H1 (cell line): ENCODE data around the gene ULK1. TPM values are rescaled to one million over a fixed set of nuclear protein-coding genes. Genes with fewer than 3 reads are reported as not detected.

Source experiments
- CTCF ChIA-PET: fragments of 300-600 bp; sonication (Branson Sonifier 250); formaldehyde crosslinking; loops from one replicate; lab custom pipeline; 2021; ENCODE audit not compliant: partially characterized antibody; lab: Charles Lee
- POLR2A ChIA-PET: fragments of 300-600 bp; sonication (Branson Sonifier 250); formaldehyde crosslinking; loops from one replicate; lab custom pipeline; 2021; ENCODE audit warnings: inconsistent platforms; ENCODE audit not compliant: partially characterized antibody; lab: Charles Lee
- DNase-seq, 2 experiments: peaks; one replicate each; pipeline versions ENCODE4 v3.0.0 to v3.0.0-alpha.2; 2010 to 2022; ENCODE audit warnings: low spot score in 2 of 2, low read depth in 1 of 2, mixed read lengths in 1 of 2
- FAIRE-seq: peaks from 2 replicates; lab custom pipeline; 2011; peaks lifted over from hg19 to GRCh38; lab: Jason Lieb, UNC
- H2AFZ ChIP-seq: 2 replicates; pipeline ENCODE4 v1.8.1; 2012; ENCODE audit warnings: low read length, inconsistent platforms
- H2AK5ac ChIP-seq: 2 replicates; pipeline ENCODE4 v1.6.1; 2013; ENCODE audit warnings: low read depth, low read length
- H2BK120ac ChIP-seq: replicated peaks from 2 replicates; pipeline ENCODE3; 2013; ENCODE audit warnings: low read depth, low read length, inconsistent platforms
- H2BK12ac ChIP-seq: 2 replicates; pipeline ENCODE4 v1.6.1; 2013; ENCODE audit warnings: low read depth, low read length
- H2BK15ac ChIP-seq: 2 replicates; pipeline ENCODE4 v1.6.1; 2013; ENCODE audit warnings: low read length
- H2BK20ac ChIP-seq: 2 replicates; pipeline ENCODE4 v1.6.1; 2013; ENCODE audit warnings: low read length
- H2BK5ac ChIP-seq: 2 replicates; pipeline ENCODE4 v1.6.1; 2013; ENCODE audit warnings: low read depth, low read length
- H3K14ac ChIP-seq: 2 replicates; pipeline ENCODE4 v1.6.1; 2013; ENCODE audit warnings: inconsistent platforms; ENCODE audit not compliant: insufficient read length
- H3K18ac ChIP-seq: 2 replicates; pipeline ENCODE4 v1.6.1; 2013; ENCODE audit warnings: low read length; ENCODE audit errors: extremely low read depth
- H3K23ac ChIP-seq: 2 replicates; pipeline ENCODE4 v1.6.1; 2013; ENCODE audit warnings: inconsistent platforms; ENCODE audit not compliant: insufficient read length
- H3K23me2 ChIP-seq: 2 replicates; pipeline ENCODE4 v1.6.1; 2013; ENCODE audit warnings: low read depth, low read length
- H3K27ac ChIP-seq: 2 replicates; pipeline ENCODE4 v1.6.1; 2011; ENCODE audit warnings: low read depth, low read length, inconsistent platforms
- H3K27me3 ChIP-seq, 4 experiments: replicated peaks in 1 of 4; 1 replicate in 1 of 4; 2 replicates in 3 of 4; pipeline versions ENCODE4 v1.6.1 to v1.8.1; 2011 to 2013; ENCODE audit warnings: low read length in 3 of 4, mild to moderate bottlenecking in 3 of 4, inconsistent platforms in 2 of 4, mixed read lengths in 2 of 4, moderate library complexity in 1 of 4; ENCODE audit not compliant: control insufficient read depth in 3 of 4, insufficient read depth in 3 of 4; ENCODE audit errors: extremely low read depth in 1 of 4
- H3K36me3 ChIP-seq, 4 experiments: 2 replicates each; pipeline versions ENCODE4 v1.6.1 to v1.8.1; 2011 to 2013; ENCODE audit warnings: mild to moderate bottlenecking in 4 of 4, low read length in 3 of 4, moderate library complexity in 2 of 4, control low read depth in 1 of 4, inconsistent platforms in 1 of 4; ENCODE audit not compliant: insufficient read depth in 4 of 4, control insufficient read depth in 2 of 4
- H3K4ac ChIP-seq: replicated peaks from 2 replicates; pipeline ENCODE3; 2013; ENCODE audit warnings: low read length, low read depth, mixed read lengths, inconsistent platforms; ENCODE audit not compliant: insufficient read length
- H3K4me1 ChIP-seq, 4 experiments: replicated peaks in 1 of 4; 1 replicate in 1 of 4; 2 replicates in 3 of 4; pipeline versions ENCODE4 v1.6.1 to v1.8.1; 2011 to 2013; ENCODE audit warnings: low read length in 3 of 4, inconsistent platforms in 2 of 4, mixed read lengths in 1 of 4; ENCODE audit not compliant: insufficient read depth in 4 of 4, control insufficient read depth in 3 of 4
- H3K4me2 ChIP-seq, 2 experiments: 2 replicates each; pipeline versions ENCODE4 v1.6.1 to v1.8.1; 2011 to 2013; ENCODE audit warnings: low read depth in 2 of 2, low read length in 2 of 2, control low read depth in 1 of 2, inconsistent platforms in 1 of 2, mild to moderate bottlenecking in 1 of 2; ENCODE audit not compliant: insufficient read depth in 1 of 2
- H3K4me3 ChIP-seq, 4 experiments: fragments of 200-600, 300-600 bp in 1 of 4; sonication (generic), shearing (Covaris generic), sonication (Bioruptor Twin) in 1 of 4; 2 replicates each; pipeline versions ENCODE4 v1.5.1 to v1.8.1; 2011 to 2016; ENCODE audit warnings: low read length in 4 of 4, low read depth in 3 of 4, control low read depth in 2 of 4, inconsistent platforms in 2 of 4, mild to moderate bottlenecking in 2 of 4, mixed read lengths in 1 of 4, moderate library complexity in 1 of 4; ENCODE audit not compliant: insufficient read depth in 2 of 4; ENCODE audit errors: extremely low read depth in 1 of 4
- H3K56ac ChIP-seq: replicated peaks from 2 replicates; pipeline ENCODE3; 2013; ENCODE audit warnings: low read depth, mild to moderate bottlenecking, mixed read lengths, low read length, inconsistent platforms; ENCODE audit not compliant: insufficient read length
- H3K79me1 ChIP-seq: 2 replicates; pipeline ENCODE4 v1.6.1; 2013; ENCODE audit warnings: low read depth, low read length, control low read depth
- H3K79me2 ChIP-seq, 2 experiments: 2 replicates each; pipeline versions ENCODE4 v1.6.1 to v1.8.1; 2012 to 2013; ENCODE audit warnings: low read length in 2 of 2, mild to moderate bottlenecking in 2 of 2, inconsistent platforms in 1 of 2; ENCODE audit not compliant: insufficient read depth in 2 of 2, control insufficient read depth in 1 of 2
- H3K9ac ChIP-seq, 4 experiments: replicated peaks in 1 of 4; 1 replicate in 1 of 4; 2 replicates in 3 of 4; pipeline versions ENCODE4 v1.6.1 to v1.8.1; 2011 to 2013; ENCODE audit warnings: low read depth in 3 of 4, low read length in 3 of 4, control low read depth in 2 of 4, mild to moderate bottlenecking in 2 of 4, moderate library complexity in 2 of 4, inconsistent platforms in 1 of 4; ENCODE audit errors: extremely low read depth in 1 of 4
- H3K9me3 ChIP-seq, 2 experiments: 2 replicates each; pipeline versions ENCODE4 v1.6.1 to v1.8.1; 2012 to 2013; ENCODE audit warnings: mild to moderate bottlenecking in 2 of 2, moderate library complexity in 2 of 2, control low read depth in 1 of 2, inconsistent platforms in 1 of 2, low read depth in 1 of 2, low read length in 1 of 2, mixed read lengths in 1 of 2; ENCODE audit not compliant: insufficient read depth in 2 of 2
- H4K20me1 ChIP-seq, 2 experiments: replicated peaks in 1 of 2; 2 replicates each; pipeline versions ENCODE3 to v1.8.1; 2011 to 2013; ENCODE audit warnings: inconsistent platforms in 2 of 2, low read length in 2 of 2, mild to moderate bottlenecking in 1 of 2; ENCODE audit not compliant: insufficient read depth in 2 of 2, control insufficient read depth in 1 of 2
- H4K5ac ChIP-seq: 2 replicates; pipeline ENCODE4 v1.6.1; 2013; ENCODE audit warnings: low read length, low read depth, mixed read lengths, inconsistent platforms; ENCODE audit not compliant: insufficient read length
- H4K8ac ChIP-seq: 2 replicates; pipeline ENCODE4 v1.8.0; 2013; ENCODE audit warnings: mild to moderate bottlenecking, moderate library complexity, low read length, inconsistent platforms; ENCODE audit not compliant: insufficient read depth; ENCODE audit errors: extremely low read depth
- H4K91ac ChIP-seq: replicated peaks from 2 replicates; pipeline ENCODE3; 2013; ENCODE audit warnings: low read length, mixed read lengths, inconsistent platforms; ENCODE audit not compliant: insufficient read length
- ATF2 ChIP-seq: IDR thresholded peaks from 2 replicates; pipeline ENCODE4 v1.6.1; 2012; ENCODE audit warnings: low read length, inconsistent platforms
- CHD2 ChIP-seq: IDR thresholded peaks from 2 replicates; pipeline ENCODE4 v1.6.1; 2012; ENCODE audit warnings: low read length, improper control_type of control experiment
- EGR1 ChIP-seq: IDR thresholded peaks from 2 replicates; pipeline ENCODE4 v1.6.1; 2011; ENCODE audit warnings: low read depth, low read length, borderline replicate concordance
- GABPA ChIP-seq: IDR thresholded peaks from 2 replicates; pipeline ENCODE4 v1.6.1; 2011; ENCODE audit warnings: mild to moderate bottlenecking, low read length, moderate library complexity, borderline replicate concordance; ENCODE audit not compliant: insufficient read depth
- KDM5A ChIP-seq: fragments of 200-600 bp; IDR thresholded peaks from 2 replicates; pipeline ENCODE4 v1.7.1; 2012; ENCODE audit warnings: mild to moderate bottlenecking, low read length, inconsistent platforms, mixed read lengths
- POLR2A ChIP-seq, 2 experiments: IDR thresholded peaks; 1 replicate in 1 of 2; 2 replicates in 1 of 2; pipeline ENCODE4 v1.6.1; 2011; ENCODE audit warnings: low read depth in 2 of 2, low read length in 2 of 2, mild to moderate bottlenecking in 2 of 2; ENCODE audit errors: control extremely low read depth in 1 of 2
- POU5F1 ChIP-seq: IDR thresholded peaks from 2 replicates; pipeline ENCODE4 v1.6.1; 2011; ENCODE audit warnings: low read depth, mild to moderate bottlenecking, low read length, moderate library complexity
- SIN3A ChIP-seq, 2 experiments: IDR thresholded peaks in 1 of 2; conservative IDR thresholded peaks in 1 of 2; 2 replicates each; pipeline ENCODE4 v1.6.1; 2011 to 2012; ENCODE audit warnings: low read length in 2 of 2, improper control_type of control experiment in 1 of 2, low read depth in 1 of 2, mild to moderate bottlenecking in 1 of 2
- TAF1 ChIP-seq: IDR thresholded peaks from 2 replicates; pipeline ENCODE4 v1.6.1; 2011; ENCODE audit warnings: mild to moderate bottlenecking, low read depth, low read length
- TBP ChIP-seq: IDR thresholded peaks from 2 replicates; pipeline ENCODE4 v1.6.1; 2011; ENCODE audit warnings: low read depth, low read length, improper control_type of control experiment
- YY1 ChIP-seq: IDR thresholded peaks from 2 replicates; pipeline ENCODE4 v1.6.1; 2011; ENCODE audit warnings: low read depth, mild to moderate bottlenecking, low read length
- ZNF274 ChIP-seq: IDR thresholded peaks from 2 replicates; pipeline ENCODE4 v1.7.0; 2012; ENCODE audit warnings: low read length, borderline replicate concordance; ENCODE audit errors: extremely low read depth
- WGBS, 2 experiments: shearing (Covaris generic) in 1 of 2; methylation state at CpG; one replicate each; pipeline versions ENCODE4 v1.1.6 to v1.1.7; 2013 to 2015; ENCODE audit warnings: low lambda C conversion rate in 2 of 2, mixed read lengths in 2 of 2, inconsistent platforms in 1 of 2, low coverage in 1 of 2, missing lambda C conversion rate in 1 of 2; ENCODE audit not compliant: insufficient replicate concordance in 2 of 2, insufficient coverage in 1 of 2, insufficient read length in 1 of 2; ENCODE audit errors: extremely low coverage in 1 of 2, missing lambda C conversion rate in 1 of 2; 5-methylcytosine and 5-hydroxymethylcytosine counted together
- polyA plus RNA-seq, 7 experiments: library from polyadenylated mRNA; depleted of rRNA in 3 of 7; stranded (reverse) in 5 of 7; unstranded in 2 of 7; fragments of >200 nt in 5 of 7; fragments of 200-250 nt in 2 of 7; gene quantifications; 1 replicate in 5 of 7; 2 replicates in 1 of 7; 4 replicates in 1 of 7; pipeline versions ENCODE4 v1.2.1 to v1.2.3, GENCODE V29; 2011 to 2013; ENCODE audit warnings: missing spikeins in 2 of 7, mixed read lengths in 2 of 7
- total RNA-seq: library from RNA; stranded (reverse); fragmentation: NEBNext Ultra II Directional; extraction: Animal tissue kit (Norgen Biotek cat#: 25700); gene quantifications from 2 replicates; pipeline ENCODE4 v1.2.1, GENCODE V29; 2021
- TF ChIP-seq, protein P1 (sequence below): IDR thresholded peaks from 2 replicates; pipeline ENCODE4 v1.6.1; 2012; ENCODE audit warnings: inconsistent platforms

The ULK1 gene
- total and polyA plus RNA-seq, 2 of the 8 experiments (the other 6 are each of a cell fraction or from before 2014, with no cell fraction given): 13.0 to 44.1 TPM

DNA sequence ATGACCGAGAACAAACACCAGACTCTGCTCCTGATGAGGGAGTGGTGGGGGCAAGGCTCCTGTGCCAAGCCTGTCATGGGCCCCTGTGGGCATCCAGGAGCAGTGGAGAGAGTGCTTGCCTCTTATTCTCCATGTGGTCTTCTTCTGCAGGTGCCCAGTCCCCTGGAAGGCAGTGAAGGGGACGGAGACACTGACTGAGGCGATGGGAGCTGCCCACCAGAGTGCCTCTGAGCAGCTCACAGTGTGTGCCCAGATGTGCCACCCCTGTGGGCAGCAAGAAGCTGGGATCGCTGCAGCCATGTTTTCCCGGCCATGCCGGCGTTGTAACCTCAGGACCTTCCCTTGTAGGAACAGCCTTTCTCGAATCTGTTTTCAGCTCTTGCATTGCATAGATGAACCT is 49.0 kb downstream of the ULK1 start:
- Histone ChIP-seq H3K14ac (no peak overlapping the region), H3K56ac (no peak overlapping the region), H3K4me2 (no peak overlapping the region), H2BK20ac (no peak overlapping the region), H3K4ac (no peak overlapping the region), H3K36me3 (peaks cover 21 to 53% (median 44%) of the 10 kb centered on the region in 4 experiments), H4K8ac (no peak overlapping the region), H2AK5ac (no peak overlapping the region), H2BK12ac (no peak overlapping the region), H2BK120ac (no peak overlapping the region), H3K79me2 (no peaks in the 10 kb centered on the region), H4K91ac (no peak overlapping the region), H3K79me1 (no peaks in the 10 kb centered on the region), H4K5ac (no peak overlapping the region), H3K23me2 (no peaks in the 10 kb centered on the region), H3K9me3 (no peaks in the 10 kb centered on the region), H3K27me3 (no peaks in the 10 kb centered on the region), H3K4me3 (no peak overlapping the region), H4K20me1 (peaks cover 0 to 20% of the 10 kb centered on the region in 2 experiments), H3K18ac (no peak overlapping the region), H2BK5ac (no peak overlapping the region), H2AFZ (no peak overlapping the region), H3K23ac (no peak overlapping the region), H3K27ac (no peak overlapping the region), H3K9ac (no peak overlapping the region), H3K4me1 (peaks cover 0 to 3% (median 1%) of the 10 kb centered on the region in 4 experiments; a peak in 4 of 7 replicates), H2BK15ac (no peak overlapping the region)
- 99% methylated on average over 8 of the region's 8 CpGs; no CpG with 5 or more reads in 1 of the 2 experiments for WGBS, 2 experiments
- ChIA-PET POLR2A (interaction anchor here (3.5 to 5.6 kb wide), 2 partner anchors 8 to 14 kb away, joined by 23 to 44 read pairs; partner anchors contain the start of gene PUS1), CTCF (interaction anchor here (0.8 kb wide), 1 partner anchor 45 kb away, joined by 3 read pairs; no protein-coding TSS in a partner anchor)
- FAIRE-seq (no peak), DNase-seq (no peak)
- TF ChIP-seq TBP: no peak
- TF ChIP-seq, protein P1, sequence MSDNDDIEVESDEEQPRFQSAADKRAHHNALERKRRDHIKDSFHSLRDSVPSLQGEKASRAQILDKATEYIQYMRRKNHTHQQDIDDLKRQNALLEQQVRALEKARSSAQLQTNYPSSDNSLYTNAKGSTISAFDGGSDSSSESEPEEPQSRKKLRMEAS: no peak
- TF ChIP-seq SIN3A (conservative IDR thresholded peaks at IDR 0.05 in 1 of 2, IDR thresholded peaks at IDR 0.05 in 1 of 2; ENCODE audit: low read depth in 1 of 2, low read length in 2 of 2): no peak
- no peak for TF ChIP-seq ZNF274
- no peak for TF ChIP-seq EGR1
- TF ChIP-seq POLR2A (IDR thresholded peaks at IDR 0.05; ENCODE audit: control extremely low read depth in 1 of 2, low read depth in 2 of 2, low read length in 2 of 2): no peak
- TF ChIP-seq POU5F1: no peak
- TF ChIP-seq YY1: no peak
- no peak for TF ChIP-seq GABPA
- no peak for TF ChIP-seq CHD2
- TF ChIP-seq TAF1: no peak
- no peak for TF ChIP-seq KDM5A
- TF ChIP-seq ATF2: no peak
